H9 (cell line): Measurements from ENCODE around the gene MAP3K9. TPM values are rescaled to one million over a fixed set of nuclear protein-coding genes. Genes with fewer than 3 reads are reported as not detected.

Experiments used
- DNase-seq: peaks from one replicate; pipeline ENCODE4 v3.0.0-alpha.2; 2017
- H2AFZ ChIP-seq: one replicate; pipeline ENCODE4 v1.6.1; 2013; ENCODE audit warnings: mild to moderate bottlenecking, low read length, control low read depth, moderate library complexity
- H2AK5ac ChIP-seq: 2 replicates; pipeline ENCODE4 v1.6.1; 2013; ENCODE audit warnings: low read length, control low read depth, mixed read lengths; ENCODE audit not compliant: insufficient read length
- H2BK120ac ChIP-seq: one replicate; pipeline ENCODE4 v1.6.1; 2013; ENCODE audit warnings: low read depth, mild to moderate bottlenecking, low read length, control low read depth, inconsistent platforms; ENCODE audit not compliant: poor library complexity, severe bottlenecking
- H2BK12ac ChIP-seq: 2 replicates; pipeline ENCODE4 v1.6.1; 2013; ENCODE audit warnings: low read length, control low read depth, mixed read lengths, low read depth; ENCODE audit not compliant: insufficient read length
- H2BK15ac ChIP-seq: 2 replicates; pipeline ENCODE4 v1.6.1; 2013; ENCODE audit warnings: low read depth, low read length, control low read depth
- H2BK20ac ChIP-seq: one replicate; pipeline ENCODE4 v1.6.1; 2013; ENCODE audit warnings: low read depth, mild to moderate bottlenecking, low read length, control low read depth, inconsistent platforms; ENCODE audit not compliant: poor library complexity, severe bottlenecking
- H2BK5ac ChIP-seq: 2 replicates; pipeline ENCODE4 v1.6.1; 2013; ENCODE audit warnings: low read length, control low read depth, mixed read lengths; ENCODE audit not compliant: insufficient read length
- H3K14ac ChIP-seq: 2 replicates; pipeline ENCODE4 v1.6.1; 2013; ENCODE audit warnings: low read length, control low read depth; ENCODE audit not compliant: insufficient read depth
- H3K18ac ChIP-seq: 2 replicates; pipeline ENCODE4 v1.6.1; 2013; ENCODE audit warnings: low read depth, mild to moderate bottlenecking, mixed read lengths, low read length, control low read depth; ENCODE audit not compliant: insufficient read length
- H3K23ac ChIP-seq: 2 replicates; pipeline ENCODE4 v1.6.1; 2013; ENCODE audit warnings: low read length, control low read depth, mixed read lengths, low read depth; ENCODE audit not compliant: insufficient read length
- H3K23me2 ChIP-seq: 2 replicates; pipeline ENCODE4 v1.6.1; 2013; ENCODE audit warnings: low read depth, mild to moderate bottlenecking, mixed read lengths, low read length, control low read depth; ENCODE audit not compliant: insufficient read length, poor library complexity, severe bottlenecking
- H3K27ac ChIP-seq: 2 replicates; pipeline ENCODE4 v1.5.1; 2013; ENCODE audit warnings: low read length, control low read depth, mixed read lengths, low read depth; ENCODE audit not compliant: insufficient read length
- H3K27me3 ChIP-seq: 2 replicates; pipeline ENCODE4 v1.6.1; 2013; ENCODE audit warnings: low read length, control low read depth, inconsistent platforms; ENCODE audit not compliant: insufficient read depth
- H3K4ac ChIP-seq: 2 replicates; pipeline ENCODE4 v1.6.1; 2013; ENCODE audit warnings: low read depth, mild to moderate bottlenecking, control low read depth, inconsistent platforms, low read length, moderate library complexity
- H3K4me1 ChIP-seq: 2 replicates; pipeline ENCODE4 v1.6.1; 2013; ENCODE audit warnings: low read length, control low read depth, inconsistent platforms; ENCODE audit not compliant: insufficient read depth
- H3K4me2 ChIP-seq: 2 replicates; pipeline ENCODE4 v1.6.1; 2013; ENCODE audit warnings: low read length, control low read depth, mixed read lengths; ENCODE audit not compliant: insufficient read length, insufficient read depth
- H3K56ac ChIP-seq: 2 replicates; pipeline ENCODE4 v1.6.1; 2013; ENCODE audit warnings: low read depth, mild to moderate bottlenecking, mixed read lengths, low read length, control low read depth; ENCODE audit not compliant: insufficient read length
- H3K79me1 ChIP-seq: 2 replicates; pipeline ENCODE4 v1.6.1; 2013; ENCODE audit warnings: low read depth, mild to moderate bottlenecking, moderate library complexity, low read length, control low read depth, inconsistent platforms; ENCODE audit not compliant: insufficient read depth, poor library complexity, severe bottlenecking
- H3K79me2 ChIP-seq: 2 replicates; pipeline ENCODE4 v1.6.1; 2013; ENCODE audit warnings: low read length, control low read depth, inconsistent platforms; ENCODE audit not compliant: insufficient read depth
- H3K9ac ChIP-seq: 2 replicates; pipeline ENCODE4 v1.6.1; 2013; ENCODE audit warnings: low read length, control low read depth, mixed read lengths; ENCODE audit not compliant: insufficient read length; ENCODE audit errors: extremely low read depth
- H3K9me3 ChIP-seq: one replicate; pipeline ENCODE4 v1.6.1; 2013; ENCODE audit warnings: low read depth, low read length, inconsistent platforms; ENCODE audit not compliant: control insufficient read depth
- H3T11ph ChIP-seq: one replicate; pipeline ENCODE4 v1.6.1; 2013; ENCODE audit warnings: mild to moderate bottlenecking, low read length, control low read depth, inconsistent platforms
- H4K20me1 ChIP-seq: one replicate; pipeline ENCODE4 v1.6.1; 2013; ENCODE audit not compliant: control insufficient read depth, insufficient read length, insufficient read depth
- H4K5ac ChIP-seq: 2 replicates; pipeline ENCODE4 v1.6.1; 2013; ENCODE audit warnings: low read depth, mild to moderate bottlenecking, mixed read lengths, low read length, control low read depth; ENCODE audit not compliant: insufficient read length
- H4K8ac ChIP-seq: replicated peaks from 2 replicates; pipeline ENCODE4 v1.6.1; 2013; ENCODE audit warnings: low read length, control low read depth, mixed read lengths, low read depth; ENCODE audit not compliant: insufficient read length
- H4K91ac ChIP-seq: 2 replicates; pipeline ENCODE4 v1.6.1; 2013; ENCODE audit warnings: low read depth, mild to moderate bottlenecking, moderate library complexity, mixed read lengths, low read length, control low read depth; ENCODE audit not compliant: insufficient read length
- H3K27ac Mint-ChIP-seq, 3 experiments: 2 replicates in 2 of 3; 3 replicates in 1 of 3; pipeline ENCODE4 v1.8.0; 2020 to 2021; ENCODE audit warnings: mixed read lengths in 3 of 3, mild to moderate bottlenecking in 1 of 3, moderate library complexity in 1 of 3
- H3K27me3 Mint-ChIP-seq: 2 replicates; pipeline ENCODE4 v1.8.0; 2021; ENCODE audit warnings: low read depth, mild to moderate bottlenecking, moderate library complexity, mixed read lengths
- H3K36me3 Mint-ChIP-seq, 3 experiments: 2 replicates in 2 of 3; 3 replicates in 1 of 3; pipeline ENCODE4 v1.8.0; 2020 to 2021; ENCODE audit warnings: low read depth in 3 of 3, mixed read lengths in 3 of 3; ENCODE audit not compliant: insufficient read depth in 1 of 3
- H3K4me1 Mint-ChIP-seq, 2 experiments: 2 replicates each; pipeline ENCODE4 v1.8.0; 2020; ENCODE audit warnings: mixed read lengths in 2 of 2
- H3K4me3 Mint-ChIP-seq, 2 experiments: 2 replicates in 1 of 2; 3 replicates in 1 of 2; pipeline ENCODE4 v1.8.0; 2020 to 2021; ENCODE audit warnings: mild to moderate bottlenecking in 2 of 2, mixed read lengths in 2 of 2, moderate library complexity in 1 of 2
- H3K9me3 Mint-ChIP-seq, 2 experiments: 2 replicates in 1 of 2; 3 replicates in 1 of 2; pipeline ENCODE4 v1.8.0; 2020; ENCODE audit warnings: mild to moderate bottlenecking in 2 of 2, mixed read lengths in 2 of 2, moderate library complexity in 1 of 2
- WGBS: extraction: QIAGEN DNeasy Blood & Tissue Kit; methylation state at CpG from one replicate; pipeline ENCODE4 v1.1.7; 2013; ENCODE audit warnings: missing lambda C conversion rate, low lambda C conversion rate, mixed read lengths; ENCODE audit not compliant: insufficient read length; ENCODE audit errors: extremely low coverage; 5-methylcytosine and 5-hydroxymethylcytosine counted together
- total RNA-seq: library from RNA; stranded (reverse); gene quantifications from 2 replicates; pipeline ENCODE4 v1.2.1, GENCODE V29; 2021
- TF ChIP-seq, protein P1 (sequence below): fragments of 200-600 bp; sonication (generic); conservative IDR thresholded peaks from 3 replicates; pipeline ENCODE4 v1.8.0; 2021; ENCODE audit warnings: antibody characterized with exemption, mild to moderate bottlenecking

MAP3K9 gene
- total RNA-seq, 1 experiment from 2014 or later, result 20.0 TPM

DNA sequence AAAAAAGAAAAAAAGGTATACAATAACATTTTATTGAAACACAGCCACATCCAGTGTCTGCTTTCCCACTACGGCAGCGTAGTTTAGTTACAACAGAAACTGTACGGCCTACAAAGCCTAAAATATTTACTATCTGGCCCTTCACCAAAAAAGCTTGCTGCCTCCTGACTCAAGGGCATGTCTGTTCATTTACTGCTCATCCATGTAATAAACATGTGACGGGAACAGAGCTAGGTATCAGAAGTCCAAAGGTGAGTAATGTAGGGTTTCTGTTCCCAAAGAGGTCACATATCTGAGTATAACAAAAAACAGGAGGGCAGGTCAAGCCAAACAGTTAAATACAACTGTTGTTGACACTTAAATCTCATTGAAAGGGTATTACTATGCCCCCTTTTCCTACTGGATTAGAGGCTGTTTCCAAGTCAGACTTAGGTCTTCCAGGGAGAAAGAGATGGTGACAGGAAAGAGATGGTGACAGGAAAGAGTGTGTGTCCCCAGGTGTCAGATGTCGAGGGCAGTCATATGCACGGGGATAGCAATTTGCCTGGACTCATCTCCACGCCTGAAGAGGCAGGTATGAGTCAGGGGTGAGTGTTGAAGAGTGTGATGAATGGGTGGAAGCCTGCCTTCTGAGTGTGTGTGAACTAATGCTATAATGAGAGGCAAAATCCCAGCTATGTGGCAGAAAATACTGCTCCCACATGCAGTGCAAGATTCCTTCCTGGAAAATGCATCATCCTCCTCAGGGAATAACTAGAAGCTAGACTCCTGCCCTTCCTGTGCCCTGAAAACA is 77.7 kb downstream of the MAP3K9 start:
- H3K23me2 ChIP-seq, result no peaks in the 10 kb centered on the region
- Mint-ChIP-seq H3K27me3 (no peaks in the 10 kb centered on the region), H3K4me3 (no peak overlapping the region), H3K27ac (no peak overlapping the region; a peak in 1 of 7 replicates), H3K9me3 (no peaks in the 10 kb centered on the region), H3K4me1 (peaks cover 0 to 3% of the 10 kb centered on the region in 2 experiments; a peak in 2 of 4 replicates), H3K36me3 (peaks cover 46 to 76% (median 75%) of the 10 kb centered on the region in 3 experiments)
- H4K5ac ChIP-seq, result no peak overlapping the region
- no peaks in the 10 kb centered on the region for H4K20me1 ChIP-seq
- H3K9me3 ChIP-seq, result no peaks in the 10 kb centered on the region
- H3T11ph ChIP-seq, result no peak overlapping the region
- H3K14ac ChIP-seq, result no peak overlapping the region
- H2BK12ac ChIP-seq, result no peak overlapping the region
- no peaks in the 10 kb centered on the region for H3K27me3 ChIP-seq
- H2AK5ac ChIP-seq, result no peak overlapping the region
- H3K23ac ChIP-seq, result no peak overlapping the region
- no peak overlapping the region for H3K4ac ChIP-seq
- H2AFZ ChIP-seq, result no peak overlapping the region
- no peak overlapping the region for H3K9ac ChIP-seq
- DNase-seq, result no peak
- H2BK20ac ChIP-seq, result no peak overlapping the region
- no peak overlapping the region for H2BK120ac ChIP-seq
- WGBS, result no CpG with 5 or more reads among the region's 7 CpGs
- no peaks in the 10 kb centered on the region for H3K4me1 ChIP-seq
- H2BK15ac ChIP-seq, result no peak overlapping the region
- H3K18ac ChIP-seq, result no peak overlapping the region
- H4K8ac ChIP-seq, result no peak overlapping the region
- H3K4me2 ChIP-seq, result no peak overlapping the region
- H2BK5ac ChIP-seq, result no peak overlapping the region
- TF ChIP-seq, protein P1, sequence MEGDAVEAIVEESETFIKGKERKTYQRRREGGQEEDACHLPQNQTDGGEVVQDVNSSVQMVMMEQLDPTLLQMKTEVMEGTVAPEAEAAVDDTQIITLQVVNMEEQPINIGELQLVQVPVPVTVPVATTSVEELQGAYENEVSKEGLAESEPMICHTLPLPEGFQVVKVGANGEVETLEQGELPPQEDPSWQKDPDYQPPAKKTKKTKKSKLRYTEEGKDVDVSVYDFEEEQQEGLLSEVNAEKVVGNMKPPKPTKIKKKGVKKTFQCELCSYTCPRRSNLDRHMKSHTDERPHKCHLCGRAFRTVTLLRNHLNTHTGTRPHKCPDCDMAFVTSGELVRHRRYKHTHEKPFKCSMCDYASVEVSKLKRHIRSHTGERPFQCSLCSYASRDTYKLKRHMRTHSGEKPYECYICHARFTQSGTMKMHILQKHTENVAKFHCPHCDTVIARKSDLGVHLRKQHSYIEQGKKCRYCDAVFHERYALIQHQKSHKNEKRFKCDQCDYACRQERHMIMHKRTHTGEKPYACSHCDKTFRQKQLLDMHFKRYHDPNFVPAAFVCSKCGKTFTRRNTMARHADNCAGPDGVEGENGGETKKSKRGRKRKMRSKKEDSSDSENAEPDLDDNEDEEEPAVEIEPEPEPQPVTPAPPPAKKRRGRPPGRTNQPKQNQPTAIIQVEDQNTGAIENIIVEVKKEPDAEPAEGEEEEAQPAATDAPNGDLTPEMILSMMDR, result no peak
- no peak overlapping the region for H3K56ac ChIP-seq
- H3K79me1 ChIP-seq, result no peaks in the 10 kb centered on the region
- no peaks in the 10 kb centered on the region for H3K79me2 ChIP-seq
- no peak overlapping the region for H3K27ac ChIP-seq
- H4K91ac ChIP-seq, result no peak overlapping the region
